Anterior cingulate cortex (tissue), 58 donors: ENCODE results near the gene LRRC74A.

Experiments
- DNase-seq, 58 donors: peaks; one replicate each; lab custom pipeline; 2025; lab: John Stamatoyannopoulos, UW

LRRC74A gene

GRCh38 chr14:76842414-76842813 lies 16.2 kb downstream of the LRRC74A start:
- DNase-seq = no peak

- DNase-seq = peak in 10 of 58 donors; percentile 16 to 70 (median 28)
These were observed 18.0 kb downstream of the LRRC74A start for GRCh38 chr14:76844223-76844622.

- DNase-seq = no peak
These were observed 20.3 kb downstream of the LRRC74A start for GRCh38 chr14:76846331-76847047.

GRCh38 chr14:76848879-76849278 lies 22.7 kb downstream of the LRRC74A start:
- no peak for DNase-seq

- DNase-seq = no peak
These were observed 28.9 kb downstream of the LRRC74A start for GRCh38 chr14:76855066-76855465.

GRCh38 chr14:76856769-76857168 lies 30.6 kb downstream of the LRRC74A start:
- no peak for DNase-seq

- DNase-seq = no peak
These were observed 35.5 kb downstream of the LRRC74A start for GRCh38 chr14:76861574-76862255.

- DNase-seq = no peak
These were observed 36.5 kb downstream of the LRRC74A start for GRCh38 chr14:76862546-76863282.

GRCh38 chr14:76863724-76864407 lies 37.7 kb downstream of the LRRC74A start:
- peak in 15 of 58 donors; percentile 17 to 62 (median 30) for DNase-seq

GRCh38 chr14:76866456-76866855 lies 40.2 kb downstream of the LRRC74A start:
- peak in 1 of 58 donors; percentile 0 for DNase-seq

- DNase-seq = peak in 5 of 58 donors; percentile 6 to 25 (median 12)
These were observed 41.6 kb downstream of the LRRC74A start for GRCh38 chr14:76867516-76868453.

GRCh38 chr14:76868454-76869170 lies 42.4 kb downstream of the LRRC74A start:
- peak in 8 of 58 donors; percentile 3 to 50 (median 20) for DNase-seq

- no peak for DNase-seq
These were observed 44.0 kb downstream of the LRRC74A start for GRCh38 chr14:76870166-76870565.

- DNase-seq = peak in 43 of 58 donors; percentile 12 to 74 (median 31)
These were observed 46.7 kb downstream of the LRRC74A start for GRCh38 chr14:76872796-76873432.

GRCh38 chr14:76874734-76875133 lies 48.5 kb downstream of the LRRC74A start:
- no peak for DNase-seq

- DNase-seq = peak in 49 of 58 donors; percentile 10 to 78 (median 44)
These were observed 49.9 kb downstream of the LRRC74A start for GRCh38 chr14:76876076-76876475.

- no peak for DNase-seq
These were observed 51.7 kb downstream of the LRRC74A start for GRCh38 chr14:76877871-76878270.

GRCh38 chr14:76880449-76880848 lies 54.2 kb downstream of the LRRC74A start:
- DNase-seq = no peak
